Liver (tissue), 9 donors: ENCODE data around the gene CDC42BPG. TPM values are rescaled to one million over a fixed set of nuclear protein-coding genes. Genes with fewer than 3 reads are reported as not detected.

Experiments
- DNase-seq: peaks from one replicate; pipeline ENCODE4 v3.0.0-alpha.2; 2017; ENCODE audit warnings: low spot score
- H3K27ac ChIP-seq, 2 donors: one replicate each; pipeline ENCODE4 v1.7.0; 2013; ENCODE audit warnings: inconsistent platforms in 2 of 2, low read length in 2 of 2, control low read depth in 1 of 2, low read depth in 1 of 2, mild to moderate bottlenecking in 1 of 2
- H3K27me3 ChIP-seq, 4 donors: one replicate each; pipeline versions ENCODE4 v1.6.1 to v1.7.0; 2013; ENCODE audit warnings: low read length in 3 of 4, inconsistent platforms in 1 of 4, mild to moderate bottlenecking in 1 of 4, moderate library complexity in 1 of 4; ENCODE audit not compliant: control insufficient read depth in 4 of 4, insufficient read depth in 4 of 4
- H3K36me3 ChIP-seq, 4 donors: one replicate each; pipeline versions ENCODE4 v1.6.1 to v1.7.0; 2013; ENCODE audit warnings: low read length in 3 of 4, mild to moderate bottlenecking in 3 of 4, low read depth in 1 of 4, moderate library complexity in 1 of 4; ENCODE audit not compliant: control insufficient read depth in 4 of 4, insufficient read depth in 3 of 4
- H3K4me1 ChIP-seq, 4 donors: one replicate each; pipeline versions ENCODE4 v1.6.1 to v1.7.0; 2013; ENCODE audit warnings: low read length in 3 of 4, mild to moderate bottlenecking in 3 of 4, moderate library complexity in 1 of 4; ENCODE audit not compliant: control insufficient read depth in 4 of 4, insufficient read depth in 4 of 4
- H3K4me3 ChIP-seq, 3 donors: one replicate each; pipeline versions ENCODE4 v1.6.1 to v1.7.0; 2013; ENCODE audit warnings: low read length in 3 of 3, control low read depth in 1 of 3, low read depth in 1 of 3, mild to moderate bottlenecking in 1 of 3
- H3K9ac ChIP-seq, 2 donors: one replicate each; pipeline ENCODE4 v1.7.0; 2013; ENCODE audit warnings: low read length in 2 of 2, mild to moderate bottlenecking in 2 of 2, moderate library complexity in 2 of 2, control low read depth in 1 of 2, low read depth in 1 of 2
- H3K9me3 ChIP-seq, 4 donors: one replicate each; pipeline versions ENCODE4 v1.6.1 to v1.7.0; 2013; ENCODE audit warnings: low read length in 3 of 4; ENCODE audit not compliant: control insufficient read depth in 4 of 4
- EGR1 ChIP-seq, 2 donors: IDR thresholded peaks; 2 replicates each; pipeline ENCODE4 v1.6.1; 2016 to 2018; ENCODE audit warnings: antibody characterized with exemption in 2 of 2, low read depth in 2 of 2
- FOXA1 ChIP-seq: IDR thresholded peaks from 2 replicates; pipeline ENCODE4 v1.6.1; 2016; ENCODE audit warnings: antibody characterized with exemption
- FOXA2 ChIP-seq: IDR thresholded peaks from 2 replicates; pipeline ENCODE4 v1.6.1; 2016; ENCODE audit warnings: antibody characterized with exemption
- GABPA ChIP-seq, 2 donors: IDR thresholded peaks in 1 of 2; conservative IDR thresholded peaks in 1 of 2; 2 replicates each; pipeline ENCODE4 v1.6.1; 2016; ENCODE audit warnings: antibody characterized with exemption in 2 of 2, mild to moderate bottlenecking in 1 of 2, moderate library complexity in 1 of 2
- HNF4A ChIP-seq, 2 donors: conservative IDR thresholded peaks; 2 replicates each; pipeline ENCODE4 v1.6.1; 2016; ENCODE audit warnings: antibody characterized with exemption in 2 of 2, mild to moderate bottlenecking in 2 of 2
- HNF4G ChIP-seq: IDR thresholded peaks from 2 replicates; pipeline ENCODE4 v1.6.1; 2016; ENCODE audit warnings: antibody characterized with exemption
- JUND ChIP-seq, 2 donors: IDR thresholded peaks; 2 replicates each; pipeline ENCODE4 v1.6.1; 2016; ENCODE audit warnings: antibody characterized with exemption in 2 of 2
- NR2F2 ChIP-seq: IDR thresholded peaks from 2 replicates; pipeline ENCODE4 v1.6.1; 2016; ENCODE audit warnings: antibody characterized with exemption
- RAD21 ChIP-seq, 2 donors: IDR thresholded peaks; 2 replicates each; pipeline ENCODE4 v1.6.1; 2016; ENCODE audit warnings: antibody characterized with exemption in 2 of 2, mild to moderate bottlenecking in 2 of 2
- RXRA ChIP-seq, 2 donors: IDR thresholded peaks; 2 replicates each; pipeline ENCODE4 v1.6.1; 2017 to 2018; ENCODE audit warnings: antibody characterized with exemption in 2 of 2, mild to moderate bottlenecking in 1 of 2
- SP1 ChIP-seq: IDR thresholded peaks from 2 replicates; pipeline ENCODE4 v1.6.1; 2018; ENCODE audit warnings: antibody characterized with exemption, mild to moderate bottlenecking
- TAF1 ChIP-seq: conservative IDR thresholded peaks from 2 replicates; pipeline ENCODE4 v1.6.1; 2016; ENCODE audit warnings: antibody characterized with exemption, mild to moderate bottlenecking
- YY1 ChIP-seq: IDR thresholded peaks from 2 replicates; pipeline ENCODE4 v1.6.1; 2016; ENCODE audit warnings: antibody characterized with exemption, mild to moderate bottlenecking
- WGBS: extraction: QIAGEN DNeasy Blood & Tissue Kit; methylation state at CpG from one replicate; pipeline ENCODE4 v1.1.7; 2013; 5-methylcytosine and 5-hydroxymethylcytosine counted together
- polyA plus RNA-seq, 2 donors: library from polyadenylated mRNA; stranded (reverse) in 1 of 2; unstranded in 1 of 2; fragments of 200-250 nt in 1 of 2; fragments of >200 nt in 1 of 2; fragmentation: Nextera tagmentation in 1 of 2; extraction: Ambion mirVana in 1 of 2; gene quantifications; one replicate each; pipeline versions ENCODE4 v1.2.1 to v1.2.3, GENCODE V29; 2013 to 2015
- total RNA-seq, 2 donors: library from RNA; depleted of rRNA; stranded (reverse); fragments of >200 nt; gene quantifications; one replicate each; pipeline ENCODE4 v1.2.3, GENCODE V29; 2014
- TF ChIP-seq, protein P1 (sequence below): IDR thresholded peaks from 2 replicates; pipeline ENCODE4 v1.6.1; 2016; ENCODE audit warnings: antibody characterized with exemption
- TF ChIP-seq, protein P2 (sequence below): IDR thresholded peaks from 2 replicates; pipeline ENCODE4 v1.6.1; 2016; ENCODE audit warnings: antibody characterized with exemption
- TF ChIP-seq, protein P3 (sequence below): IDR thresholded peaks from 2 replicates; pipeline ENCODE4 v1.6.1; 2016; ENCODE audit warnings: antibody characterized with exemption, mild to moderate bottlenecking
- TF ChIP-seq, protein P4 (sequence below): IDR thresholded peaks from 2 replicates; pipeline ENCODE4 v1.6.1; 2016; ENCODE audit warnings: antibody characterized with exemption
- TF ChIP-seq, protein P5 (sequence below): fragments of 150-350 bp; IDR thresholded peaks from 2 replicates; pipeline ENCODE4 v1.5.1; 2017; ENCODE audit warnings: improper control_type of control experiment, low read depth, low read length; ENCODE audit not compliant: missing input control
- donor health status: healthy.
- donor health status: healthy.
- donor health status: healthy.
- donor health status: healthy.
- donor health status: healthy.

CDC42BPG gene
- total and polyA plus RNA-seq, 4 donors, result 0.18 to 1.2 (median 0.58) TPM

DNA sequence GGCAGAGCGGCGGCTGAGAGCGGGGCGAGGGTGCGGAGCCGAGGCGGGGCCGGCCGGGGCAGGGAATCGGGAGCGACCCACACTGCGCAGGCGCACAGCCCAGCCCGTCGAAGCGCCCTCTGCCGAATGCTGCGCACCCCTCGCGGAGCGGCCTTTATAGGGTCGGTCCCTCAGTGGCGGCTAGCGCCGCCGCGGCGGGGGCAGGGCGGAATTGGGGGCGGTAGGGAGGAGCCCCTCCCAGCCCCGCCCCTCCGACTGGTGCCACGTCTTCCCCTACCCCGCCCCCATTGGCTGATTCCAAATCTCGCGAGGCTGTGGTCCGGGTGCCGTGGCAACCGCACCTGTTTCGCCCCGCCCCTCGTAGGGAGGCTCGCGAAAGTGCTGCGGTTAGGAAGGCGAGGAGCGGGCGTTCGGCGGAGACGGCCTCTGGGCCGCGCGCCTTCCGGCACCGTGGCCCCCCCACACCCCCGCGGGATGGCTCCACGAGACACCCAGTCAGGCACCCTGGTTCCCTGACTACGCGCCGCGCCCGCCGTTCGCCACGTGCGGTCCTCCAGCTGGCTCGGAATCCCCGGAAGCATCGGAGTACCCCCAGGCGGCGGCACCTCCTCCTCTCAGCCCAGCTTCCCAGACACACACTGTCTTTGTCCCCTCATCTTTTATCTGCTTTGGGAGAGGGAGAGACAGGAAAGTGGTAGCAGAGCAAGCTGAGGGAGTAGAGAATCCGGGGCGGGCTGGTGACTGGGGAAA, 34.2 kb upstream of the CDC42BPG start, which contains the start of gene EHD1:
Gene EHD1 (minus strand): TSS at position 128 of the 750 bp plus-strand sequence. CDS start 157 bp downstream, outside the sequence.
- Histone ChIP-seq H3K36me3 (no peaks in the 10 kb centered on the region), H3K4me1 (peaks cover 11 to 59% (median 50%) of the 10 kb centered on the region in 4 donors)

More for the DNA sequence above, 34.2 kb upstream of the CDC42BPG start, which contains the start of gene EHD1:
- Histone ChIP-seq H3K9ac (peak within 1 kb of the TSS; percentile 76 to 88), H3K9me3 (no peaks in the 10 kb centered on the region), H3K4me3 (peak within 1 kb of the TSS; percentile 82 to 96 (median 84)), H3K27ac (peak within 1 kb of the TSS; percentile 86 to 90), H3K27me3 (no peaks in the 10 kb centered on the region)
- under 1% methylated on average over 75 of the region's 75 CpGs for WGBS
- DNase-seq, result peak; percentile 100
- TF ChIP-seq TAF1, result peak; percentile 95
- TF ChIP-seq JUND (IDR thresholded peaks at IDR 0.05), result no peak
- TF ChIP-seq, protein P1, sequence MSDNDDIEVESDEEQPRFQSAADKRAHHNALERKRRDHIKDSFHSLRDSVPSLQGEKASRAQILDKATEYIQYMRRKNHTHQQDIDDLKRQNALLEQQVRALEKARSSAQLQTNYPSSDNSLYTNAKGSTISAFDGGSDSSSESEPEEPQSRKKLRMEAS, result no peak
- TF ChIP-seq, protein P2, sequence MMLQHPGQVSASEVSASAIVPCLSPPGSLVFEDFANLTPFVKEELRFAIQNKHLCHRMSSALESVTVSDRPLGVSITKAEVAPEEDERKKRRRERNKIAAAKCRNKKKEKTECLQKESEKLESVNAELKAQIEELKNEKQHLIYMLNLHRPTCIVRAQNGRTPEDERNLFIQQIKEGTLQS, result no peak
- TF ChIP-seq GABPA (IDR thresholded peaks at IDR 0.05 in 1 of 2, conservative IDR thresholded peaks at IDR 0.05 in 1 of 2), result no peak
- peak in 1 of 2 donors; percentile 57 for TF ChIP-seq EGR1 (IDR thresholded peaks at IDR 0.05; ENCODE audit: low read depth in 2 of 2)
- TF ChIP-seq, protein P3, sequence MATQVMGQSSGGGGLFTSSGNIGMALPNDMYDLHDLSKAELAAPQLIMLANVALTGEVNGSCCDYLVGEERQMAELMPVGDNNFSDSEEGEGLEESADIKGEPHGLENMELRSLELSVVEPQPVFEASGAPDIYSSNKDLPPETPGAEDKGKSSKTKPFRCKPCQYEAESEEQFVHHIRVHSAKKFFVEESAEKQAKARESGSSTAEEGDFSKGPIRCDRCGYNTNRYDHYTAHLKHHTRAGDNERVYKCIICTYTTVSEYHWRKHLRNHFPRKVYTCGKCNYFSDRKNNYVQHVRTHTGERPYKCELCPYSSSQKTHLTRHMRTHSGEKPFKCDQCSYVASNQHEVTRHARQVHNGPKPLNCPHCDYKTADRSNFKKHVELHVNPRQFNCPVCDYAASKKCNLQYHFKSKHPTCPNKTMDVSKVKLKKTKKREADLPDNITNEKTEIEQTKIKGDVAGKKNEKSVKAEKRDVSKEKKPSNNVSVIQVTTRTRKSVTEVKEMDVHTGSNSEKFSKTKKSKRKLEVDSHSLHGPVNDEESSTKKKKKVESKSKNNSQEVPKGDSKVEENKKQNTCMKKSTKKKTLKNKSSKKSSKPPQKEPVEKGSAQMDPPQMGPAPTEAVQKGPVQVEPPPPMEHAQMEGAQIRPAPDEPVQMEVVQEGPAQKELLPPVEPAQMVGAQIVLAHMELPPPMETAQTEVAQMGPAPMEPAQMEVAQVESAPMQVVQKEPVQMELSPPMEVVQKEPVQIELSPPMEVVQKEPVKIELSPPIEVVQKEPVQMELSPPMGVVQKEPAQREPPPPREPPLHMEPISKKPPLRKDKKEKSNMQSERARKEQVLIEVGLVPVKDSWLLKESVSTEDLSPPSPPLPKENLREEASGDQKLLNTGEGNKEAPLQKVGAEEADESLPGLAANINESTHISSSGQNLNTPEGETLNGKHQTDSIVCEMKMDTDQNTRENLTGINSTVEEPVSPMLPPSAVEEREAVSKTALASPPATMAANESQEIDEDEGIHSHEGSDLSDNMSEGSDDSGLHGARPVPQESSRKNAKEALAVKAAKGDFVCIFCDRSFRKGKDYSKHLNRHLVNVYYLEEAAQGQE, result peak; percentile 84
- TF ChIP-seq, protein P4, sequence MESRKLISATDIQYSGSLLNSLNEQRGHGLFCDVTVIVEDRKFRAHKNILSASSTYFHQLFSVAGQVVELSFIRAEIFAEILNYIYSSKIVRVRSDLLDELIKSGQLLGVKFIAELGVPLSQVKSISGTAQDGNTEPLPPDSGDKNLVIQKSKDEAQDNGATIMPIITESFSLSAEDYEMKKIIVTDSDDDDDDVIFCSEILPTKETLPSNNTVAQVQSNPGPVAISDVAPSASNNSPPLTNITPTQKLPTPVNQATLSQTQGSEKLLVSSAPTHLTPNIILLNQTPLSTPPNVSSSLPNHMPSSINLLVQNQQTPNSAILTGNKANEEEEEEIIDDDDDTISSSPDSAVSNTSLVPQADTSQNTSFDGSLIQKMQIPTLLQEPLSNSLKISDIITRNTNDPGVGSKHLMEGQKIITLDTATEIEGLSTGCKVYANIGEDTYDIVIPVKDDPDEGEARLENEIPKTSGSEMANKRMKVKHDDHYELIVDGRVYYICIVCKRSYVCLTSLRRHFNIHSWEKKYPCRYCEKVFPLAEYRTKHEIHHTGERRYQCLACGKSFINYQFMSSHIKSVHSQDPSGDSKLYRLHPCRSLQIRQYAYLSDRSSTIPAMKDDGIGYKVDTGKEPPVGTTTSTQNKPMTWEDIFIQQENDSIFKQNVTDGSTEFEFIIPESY, result peak; percentile 99
- peak in 1 of 2 donors; percentile 28 for TF ChIP-seq RXRA (IDR thresholded peaks at IDR 0.05)
- no peak for TF ChIP-seq HNF4G
- peak in 1 of 2 donors; percentile 56 for TF ChIP-seq RAD21 (IDR thresholded peaks at IDR 0.05)
- TF ChIP-seq, protein P5, sequence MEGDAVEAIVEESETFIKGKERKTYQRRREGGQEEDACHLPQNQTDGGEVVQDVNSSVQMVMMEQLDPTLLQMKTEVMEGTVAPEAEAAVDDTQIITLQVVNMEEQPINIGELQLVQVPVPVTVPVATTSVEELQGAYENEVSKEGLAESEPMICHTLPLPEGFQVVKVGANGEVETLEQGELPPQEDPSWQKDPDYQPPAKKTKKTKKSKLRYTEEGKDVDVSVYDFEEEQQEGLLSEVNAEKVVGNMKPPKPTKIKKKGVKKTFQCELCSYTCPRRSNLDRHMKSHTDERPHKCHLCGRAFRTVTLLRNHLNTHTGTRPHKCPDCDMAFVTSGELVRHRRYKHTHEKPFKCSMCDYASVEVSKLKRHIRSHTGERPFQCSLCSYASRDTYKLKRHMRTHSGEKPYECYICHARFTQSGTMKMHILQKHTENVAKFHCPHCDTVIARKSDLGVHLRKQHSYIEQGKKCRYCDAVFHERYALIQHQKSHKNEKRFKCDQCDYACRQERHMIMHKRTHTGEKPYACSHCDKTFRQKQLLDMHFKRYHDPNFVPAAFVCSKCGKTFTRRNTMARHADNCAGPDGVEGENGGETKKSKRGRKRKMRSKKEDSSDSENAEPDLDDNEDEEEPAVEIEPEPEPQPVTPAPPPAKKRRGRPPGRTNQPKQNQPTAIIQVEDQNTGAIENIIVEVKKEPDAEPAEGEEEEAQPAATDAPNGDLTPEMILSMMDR, result peak; percentile 35
- peak; percentile 81 for TF ChIP-seq SP1
- peak in 1 of 2 donors; percentile 22 for TF ChIP-seq HNF4A (conservative IDR thresholded peaks at IDR 0.05)
- TF ChIP-seq NR2F2, result no peak
- TF ChIP-seq FOXA1, result no peak
- TF ChIP-seq FOXA2, result no peak
- TF ChIP-seq YY1, result peak; percentile 51
